ENCODE measurements around the gene KRT36. TPM values are rescaled to one million over a fixed set of nuclear protein-coding genes. Genes with fewer than 3 reads are reported as not detected.

The KRT36 gene
- total RNA-seq, 1 experiment from 2014 or later: not detected

GRCh38 chr17:41451154-41451728 is 38.5 kb downstream of the KRT36 start:
- Histone ChIP-seq H3K27me3 (replicated peaks; ENCODE audit: control insufficient read depth, insufficient read depth, low read length) (no peaks in the 10 kb centered on the region), H3K36me3 (ENCODE audit: control insufficient read depth, insufficient read depth, low read length) (no peaks in the 10 kb centered on the region), H3K4me3 (ENCODE audit: low read depth, low read length) (no peak overlapping the region), H3K9me3 (peaks cover 8% of the 10 kb centered on the region; the same call in 1 of the 2 replicates), H3K4me1 (no peaks in the 10 kb centered on the region)
- Mint-ChIP-seq H3K4me1 (ENCODE audit: low read depth, unreplicated experiment) (peaks cover 6% of the 10 kb centered on the region), H3K9me3 (ENCODE audit: unreplicated experiment) (peaks cover 25% of the 10 kb centered on the region), H3K27me3 (ENCODE audit: insufficient read depth, unreplicated experiment) (no peaks in the 10 kb centered on the region), H3K4me3 (ENCODE audit: unreplicated experiment) (no peak overlapping the region), H3K27ac (ENCODE audit: unreplicated experiment) (no peak overlapping the region), H3K36me3 (ENCODE audit: insufficient read depth, unreplicated experiment) (no peaks in the 10 kb centered on the region)
- no peak for TF ChIP-seq CTCF (IDR thresholded peaks at IDR 0.05; ENCODE audit: insufficient read depth in 1 of 2, low read depth in 1 of 2, low read length in 1 of 2, severe bottlenecking in 1 of 2, unreplicated experiment in 1 of 2)
- ChIA-PET CTCF (no interaction called here), POLR2A (no interaction called here)
- DNase-seq: no peak
- intact Hi-C loops (cut with micrococcal nuclease; ENCODE audit: unreplicated experiment): no loop called here
- no TSS peak for BruUV-seq (replicated peaks)

- ChIA-PET CTCF (no interaction called here), POLR2A (no interaction called here)
- Histone ChIP-seq H3K9me3 (peaks cover 8% of the 10 kb centered on the region), H3K4me1 (no peaks in the 10 kb centered on the region), H3K36me3 (ENCODE audit: control insufficient read depth, insufficient read depth, low read length) (no peaks in the 10 kb centered on the region), H3K4me3 (ENCODE audit: low read depth, low read length) (no peak overlapping the region), H3K27me3 (replicated peaks; ENCODE audit: control insufficient read depth, insufficient read depth, low read length) (no peaks in the 10 kb centered on the region)
- Mint-ChIP-seq H3K27ac (ENCODE audit: unreplicated experiment) (no peak overlapping the region), H3K36me3 (ENCODE audit: insufficient read depth, unreplicated experiment) (no peaks in the 10 kb centered on the region), H3K4me1 (ENCODE audit: low read depth, unreplicated experiment) (peaks cover 6% of the 10 kb centered on the region), H3K4me3 (ENCODE audit: unreplicated experiment) (no peak overlapping the region), H3K9me3 (ENCODE audit: unreplicated experiment) (peaks cover 25% of the 10 kb centered on the region), H3K27me3 (ENCODE audit: insufficient read depth, unreplicated experiment) (no peaks in the 10 kb centered on the region)
- TF ChIP-seq CTCF (IDR thresholded peaks at IDR 0.05; ENCODE audit: insufficient read depth in 1 of 2, low read depth in 1 of 2, low read length in 1 of 2, severe bottlenecking in 1 of 2, unreplicated experiment in 1 of 2): no peak
- no TSS peak for BruUV-seq (replicated peaks)
- no peak for DNase-seq
- intact Hi-C loops (cut with micrococcal nuclease; ENCODE audit: unreplicated experiment): no loop called here
Measured at GRCh38 chr17:41449008-41449407, 40.7 kb downstream of the KRT36 start.

- no peak for DNase-seq
- H3K27ac Mint-ChIP-seq (ENCODE audit: unreplicated experiment): no peak overlapping the region
- POLR2A ChIA-PET: no interaction called here
Measured at GRCh38 chr17:41448506-41448905, 41.2 kb downstream of the KRT36 start.

More at GRCh38 chr17:41448506-41448905, 41.2 kb downstream of the KRT36 start:
- intact Hi-C loops (cut with micrococcal nuclease; ENCODE audit: unreplicated experiment): no loop called here
- Histone ChIP-seq H3K4me1 (no peaks in the 10 kb centered on the region), H3K4me3 (ENCODE audit: low read depth, low read length) (no peak overlapping the region), H3K27me3 (replicated peaks; ENCODE audit: control insufficient read depth, insufficient read depth, low read length) (no peaks in the 10 kb centered on the region), H3K36me3 (ENCODE audit: control insufficient read depth, insufficient read depth, low read length) (no peaks in the 10 kb centered on the region), H3K9me3 (peaks cover 8% of the 10 kb centered on the region)
- CTCF ChIA-PET: no interaction called here
- Mint-ChIP-seq H3K4me1 (ENCODE audit: low read depth, unreplicated experiment) (peaks cover 6% of the 10 kb centered on the region), H3K4me3 (ENCODE audit: unreplicated experiment) (no peak overlapping the region), H3K27me3 (ENCODE audit: insufficient read depth, unreplicated experiment) (no peaks in the 10 kb centered on the region), H3K9me3 (ENCODE audit: unreplicated experiment) (peaks cover 25% of the 10 kb centered on the region), H3K36me3 (ENCODE audit: insufficient read depth, unreplicated experiment) (no peaks in the 10 kb centered on the region)
- BruUV-seq (replicated peaks): no TSS peak
- TF ChIP-seq CTCF (IDR thresholded peaks at IDR 0.05; ENCODE audit: insufficient read depth in 1 of 2, low read depth in 1 of 2, low read length in 1 of 2, severe bottlenecking in 1 of 2, unreplicated experiment in 1 of 2): no peak

Measured in Caco-2 (cell line).